Stimulated activated CD4-positive, alpha-beta T cell treated with anti-CD3 and anti-CD28 coated beads, Interleukin-1b, Interleukin-23, amount 100 ng/mL, for 4 hours (primary cell): ENCODE results near the gene SDK1.

ENCODE experiments used
- DNase-seq, 2 donors: peaks; one replicate each; pipeline ENCODE4 v3.0.0-alpha.2; 2020; ENCODE audit warnings: low read depth in 2 of 2

SDK1 gene

GRCh38 chr7:3981281-3981680 lies 680.2 kb downstream of the SDK1 start:
- DNase-seq, result no peak

GRCh38 chr7:3984456-3984855 lies 683.4 kb downstream of the SDK1 start:
- DNase-seq, result no peak

GRCh38 chr7:3986927-3987326 lies 685.9 kb downstream of the SDK1 start:
- DNase-seq, result no peak

GRCh38 chr7:3987426-3987927 lies 686.4 kb downstream of the SDK1 start:
- DNase-seq, result no peak

GRCh38 chr7:3989723-3990122 lies 688.7 kb downstream of the SDK1 start:
- no peak for DNase-seq

GRCh38 chr7:3991731-3992231 lies 690.7 kb downstream of the SDK1 start:
- no peak for DNase-seq

- DNase-seq, result no peak
Measured at GRCh38 chr7:3992841-3993240, 691.8 kb downstream of the SDK1 start.

GRCh38 chr7:3994764-3995163 lies 693.7 kb downstream of the SDK1 start:
- DNase-seq, result no peak

GRCh38 chr7:3995187-3995586 lies 694.1 kb downstream of the SDK1 start:
- no peak for DNase-seq

GRCh38 chr7:3998060-3998459 lies 697.0 kb downstream of the SDK1 start:
- DNase-seq, result no peak

GRCh38 chr7:4000139-4000538 lies 699.1 kb downstream of the SDK1 start:
- DNase-seq, result no peak

- DNase-seq, result no peak
Measured at GRCh38 chr7:4000934-4001333, 699.9 kb downstream of the SDK1 start.

GRCh38 chr7:4001742-4002141 lies 700.7 kb downstream of the SDK1 start:
- DNase-seq, result no peak

GRCh38 chr7:4003503-4003902 lies 702.5 kb downstream of the SDK1 start:
- no peak for DNase-seq

GRCh38 chr7:4006687-4007086 lies 705.6 kb downstream of the SDK1 start:
- no peak for DNase-seq

GRCh38 chr7:4009211-4010060 lies 708.4 kb downstream of the SDK1 start:
- no peak for DNase-seq

GRCh38 chr7:4010061-4010605 lies 709.1 kb downstream of the SDK1 start:
- DNase-seq, result no peak

- no peak for DNase-seq
Measured at GRCh38 chr7:4010923-4011656, 710.0 kb downstream of the SDK1 start.

- no peak for DNase-seq
Measured at GRCh38 chr7:4013793-4014192, 712.7 kb downstream of the SDK1 start.

- no peak for DNase-seq
Measured at GRCh38 chr7:4014346-4015050, 713.4 kb downstream of the SDK1 start.

GRCh38 chr7:4015371-4015770 lies 714.3 kb downstream of the SDK1 start:
- no peak for DNase-seq

GRCh38 chr7:4015996-4016395 lies 714.9 kb downstream of the SDK1 start:
- DNase-seq, result no peak
